H54 (cell line): ENCODE measurements around the gene MCEMP1.

Experiments
- DNase-seq: peaks from one replicate; pipeline ENCODE4 v3.0.0; 2011; ENCODE audit warnings: low spot score, mixed read lengths; ENCODE audit not compliant: insufficient read length
- FAIRE-seq: peaks from 3 replicates; lab custom pipeline; 2011; peaks lifted over from hg19 to GRCh38; lab: Jason Lieb, UNC
- POLR2A ChIP-seq: IDR thresholded peaks from 2 replicates; pipeline ENCODE4 v1.6.1; 2011; ENCODE audit warnings: low read depth, mild to moderate bottlenecking, low read length

The MCEMP1 gene

DNA sequence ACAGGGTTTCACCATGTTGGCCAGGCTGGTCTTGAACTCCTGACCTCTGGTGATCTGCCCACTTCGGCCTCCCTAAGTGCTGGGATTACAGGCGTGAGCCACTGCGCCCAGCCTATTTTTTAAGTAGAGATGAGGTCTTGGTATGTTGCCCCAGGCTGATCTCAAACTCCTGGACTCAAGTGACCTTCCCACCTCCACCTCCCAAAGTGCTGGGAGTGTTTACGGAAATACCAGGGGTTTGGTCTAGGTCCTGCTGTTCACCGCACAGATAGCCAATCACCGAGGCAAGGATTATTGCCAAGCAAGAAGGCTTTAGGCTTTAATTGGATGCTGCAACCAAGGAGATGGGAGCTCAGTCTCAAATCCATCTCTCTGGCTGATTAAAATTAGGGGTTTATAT is 43.5 kb downstream of the MCEMP1 start:
- FAIRE-seq = no peak
- DNase-seq = no peak
- no peak for TF ChIP-seq POLR2A

DNA sequence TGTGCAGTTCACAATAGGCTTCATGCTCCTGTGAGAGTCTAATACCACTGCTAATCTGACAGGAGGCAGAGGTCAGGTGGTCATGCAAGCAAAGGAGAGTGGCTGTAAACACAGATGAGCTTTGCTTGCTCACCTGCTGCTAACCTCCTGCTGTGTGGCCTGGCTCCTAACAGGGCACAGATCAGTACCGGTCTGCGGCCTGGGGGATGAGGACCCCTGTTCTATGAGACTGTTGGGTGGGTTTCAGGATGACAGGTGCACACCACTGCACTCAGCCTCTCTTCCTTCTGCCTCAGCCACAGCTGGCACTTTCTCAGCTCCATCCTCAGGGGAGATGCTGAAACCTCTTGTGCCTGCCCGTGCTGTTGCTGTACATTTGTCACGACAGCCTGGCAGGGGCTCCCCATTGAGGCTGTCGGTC is 45.4 kb downstream of the MCEMP1 start:
- FAIRE-seq (no peak), DNase-seq (no peak)
- no peak for TF ChIP-seq POLR2A

DNA sequence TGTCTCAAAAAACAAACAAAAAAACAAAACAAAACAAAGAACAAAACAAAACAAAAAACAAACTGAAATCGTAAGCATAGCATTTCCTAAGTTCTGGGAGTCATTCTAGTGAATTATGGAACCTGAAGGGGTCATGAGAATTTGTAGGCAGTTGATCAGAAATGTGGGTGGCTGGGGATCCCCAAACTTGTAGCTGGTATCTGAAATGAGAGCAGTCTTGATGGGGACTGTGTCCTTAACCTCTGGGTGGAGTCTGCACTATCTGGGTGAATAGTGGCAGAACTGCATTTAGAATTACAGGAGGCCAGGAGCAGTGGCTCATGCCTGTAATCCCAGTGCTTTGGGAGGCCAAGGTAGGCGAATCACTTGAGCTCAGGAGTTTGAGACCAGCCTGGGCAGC is 48.9 kb downstream of the MCEMP1 start:
- FAIRE-seq = no peak
- no peak for DNase-seq
- no peak for TF ChIP-seq POLR2A

DNA sequence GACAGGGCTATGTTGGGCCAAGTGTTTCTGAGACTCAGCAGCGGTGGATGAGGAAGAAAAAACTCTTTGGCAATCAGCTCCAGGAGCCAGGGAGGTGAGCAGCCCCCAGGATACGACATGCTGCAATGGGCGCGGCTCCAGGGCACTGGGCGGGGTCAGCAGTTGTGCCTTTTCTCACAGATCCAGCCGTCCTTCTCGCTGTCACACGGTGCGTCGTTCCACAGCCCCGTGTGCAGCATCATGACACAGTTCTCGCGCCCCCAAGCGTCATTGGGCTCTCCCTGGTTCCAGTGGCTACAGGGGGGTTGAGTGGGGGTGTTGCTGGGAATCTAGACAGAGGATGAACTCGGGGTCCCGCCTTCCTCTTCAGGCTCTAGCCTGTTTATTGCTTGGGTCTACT is 52.3 kb downstream of the MCEMP1 start:
- DNase-seq (no peak), FAIRE-seq (no peak)
- TF ChIP-seq POLR2A = no peak
